CD14-positive monocyte (primary cell): Measurements from ENCODE around the gene MTARC1. TPM values are rescaled to one million over a fixed set of nuclear protein-coding genes. Genes with fewer than 3 reads are reported as not detected.

Source experiments
- DNase-seq, 3 donors: peaks; one replicate each; pipeline ENCODE4 v3.0.0-alpha.2; 2011 to 2022
- H2AFZ ChIP-seq: 2 replicates; pipeline ENCODE4 v1.6.0; 2012; ENCODE audit warnings: mild to moderate bottlenecking, low read depth, low read length, inconsistent platforms; ENCODE audit not compliant: insufficient read depth, poor library complexity, severe bottlenecking
- H3K27ac ChIP-seq, 2 donors: 1 replicate in 1 of 2; 2 replicates in 1 of 2; pipeline ENCODE4 v1.5.1; 2012 to 2013; ENCODE audit warnings: low read length in 2 of 2, control low read depth in 1 of 2, inconsistent platforms in 1 of 2, low read depth in 1 of 2, mild to moderate bottlenecking in 1 of 2
- H3K27me3 ChIP-seq, 2 donors: one replicate each; pipeline versions ENCODE4 v1.6.0 to v1.6.1; 2011 to 2013; ENCODE audit warnings: low read length in 2 of 2; ENCODE audit not compliant: control insufficient read depth in 2 of 2, insufficient read depth in 2 of 2
- H3K36me3 ChIP-seq, 2 donors: replicated peaks in 1 of 2; 1 replicate in 1 of 2; 2 replicates in 1 of 2; pipeline versions ENCODE4 v1.5.1 to v1.6.1; 2012 to 2013; ENCODE audit warnings: low read length in 2 of 2, control low read depth in 1 of 2, inconsistent platforms in 1 of 2, mild to moderate bottlenecking in 1 of 2; ENCODE audit not compliant: insufficient read depth in 2 of 2, control insufficient read depth in 1 of 2
- H3K4me1 ChIP-seq, 2 donors: 1 replicate in 1 of 2; 2 replicates in 1 of 2; pipeline versions ENCODE4 v1.5.1 to v1.6.1; 2012 to 2013; ENCODE audit warnings: low read length in 2 of 2, control low read depth in 1 of 2, inconsistent platforms in 1 of 2, mild to moderate bottlenecking in 1 of 2, moderate library complexity in 1 of 2; ENCODE audit not compliant: insufficient read depth in 2 of 2, control insufficient read depth in 1 of 2
- H3K4me2 ChIP-seq: replicated peaks from 2 replicates; pipeline ENCODE3; 2012; ENCODE audit warnings: low read length, moderate library complexity, mild to moderate bottlenecking; ENCODE audit not compliant: poor library complexity, severe bottlenecking; ENCODE audit errors: extremely low read depth
- H3K4me3 ChIP-seq, 3 experiments: fragments of 200-600 bp in 1 of 3; sonication (generic) in 1 of 3; replicated peaks in 1 of 3; 1 replicate in 2 of 3; 2 replicates in 1 of 3; pipeline ENCODE4 v1.5.1; 2011 to 2013; ENCODE audit warnings: low read length in 3 of 3, mild to moderate bottlenecking in 3 of 3, control low read depth in 2 of 3, low read depth in 2 of 3, inconsistent platforms in 1 of 3, moderate library complexity in 1 of 3
- H3K79me2 ChIP-seq: 2 replicates; pipeline ENCODE4 v1.6.0; 2012; ENCODE audit warnings: mild to moderate bottlenecking, control low read depth, inconsistent platforms, low read length, moderate library complexity; ENCODE audit not compliant: insufficient read depth
- H3K9ac ChIP-seq: 2 replicates; pipeline ENCODE4 v1.6.0; 2017; ENCODE audit warnings: low read length, mild to moderate bottlenecking; ENCODE audit not compliant: insufficient read depth, poor library complexity, severe bottlenecking
- H3K9me3 ChIP-seq, 2 donors: replicated peaks in 1 of 2; 1 replicate in 1 of 2; 2 replicates in 1 of 2; pipeline versions ENCODE4 v1.5.1 to v1.6.1; 2012 to 2013; ENCODE audit warnings: low read length in 2 of 2, control low read depth in 1 of 2; ENCODE audit not compliant: control insufficient read depth in 1 of 2, insufficient read depth in 1 of 2
- H4K20me1 ChIP-seq: 2 replicates; pipeline ENCODE4 v1.6.0; 2012; ENCODE audit warnings: mild to moderate bottlenecking, low read length, control low read depth, moderate library complexity; ENCODE audit not compliant: insufficient read depth
- H3K27ac Mint-ChIP-seq, 7 donors: one replicate each; pipeline ENCODE4 v1.8.0; 2020; ENCODE audit warnings: mild to moderate bottlenecking in 7 of 7, mixed read lengths in 7 of 7, moderate library complexity in 6 of 7, inconsistent platforms in 2 of 7
- H3K27me3 Mint-ChIP-seq, 3 donors: one replicate each; pipeline ENCODE4 v1.8.0; 2021 to 2022; ENCODE audit warnings: low read depth in 3 of 3, mild to moderate bottlenecking in 3 of 3, mixed read lengths in 3 of 3, moderate library complexity in 3 of 3, inconsistent platforms in 1 of 3
- H3K36me3 Mint-ChIP-seq, 2 donors: one replicate each; pipeline ENCODE4 v1.8.0; 2020; ENCODE audit warnings: mixed read lengths in 2 of 2, inconsistent platforms in 1 of 2, mild to moderate bottlenecking in 1 of 2
- H3K4me1 Mint-ChIP-seq: one replicate; pipeline ENCODE4 v1.8.0; 2020; ENCODE audit warnings: mild to moderate bottlenecking, mixed read lengths
- H3K4me3 Mint-ChIP-seq, 2 donors: one replicate each; pipeline ENCODE4 v1.8.0; 2020; ENCODE audit warnings: mild to moderate bottlenecking in 2 of 2, mixed read lengths in 2 of 2, moderate library complexity in 1 of 2
- H3K9me3 Mint-ChIP-seq, 7 donors: one replicate each; pipeline ENCODE4 v1.8.0; 2020 to 2022; ENCODE audit warnings: mixed read lengths in 7 of 7, mild to moderate bottlenecking in 6 of 7, moderate library complexity in 6 of 7, inconsistent platforms in 2 of 7
- CTCF ChIP-seq: fragments of 200-600 bp; IDR thresholded peaks from one replicate; pipeline ENCODE4 v1.8.0; 2022; ENCODE audit warnings: antibody characterized with exemption, mild to moderate bottlenecking
- WGBS: methylation state at CpG from one replicate; pipeline ENCODE4 v1.1.5; 2013; ENCODE audit warnings: missing lambda C conversion rate; ENCODE audit not compliant: insufficient coverage; 5-methylcytosine and 5-hydroxymethylcytosine counted together
- intact Hi-C, 2 donors: fragments of 100-400 bp; cut with micrococcal nuclease; formaldehyde crosslinking; loops; one replicate each; pipeline versions ENCODE4 v1.15.0 to v1.15.1; 2023
- polyA plus RNA-seq, 3 donors: library from polyadenylated mRNA; depleted of rRNA in 1 of 3; unstranded in 2 of 3; stranded (reverse) in 1 of 3; fragments of 300-500 nt in 2 of 3; fragments of >200 nt in 1 of 3; fragmentation: Illumina TruSeq in 2 of 3; gene quantifications; 1 replicate in 2 of 3; 2 replicates in 1 of 3; pipeline ENCODE4 v1.2.3, GENCODE V29; 2012 to 2021

The MTARC1 gene
- polyA plus RNA-seq, 3 donors: 25.2 to 80.6 (median 70.9) TPM

- WGBS: no CpG with 5 or more reads among the region's 1 CpG
- intact Hi-C loops: loop anchor here in 1 of 2 donors (10.0 kb wide), 1 partner anchor 615 kb away; no protein-coding TSS in a partner anchor
- no peak overlapping the region for H3K27ac Mint-ChIP-seq
- Histone ChIP-seq H3K79me2 (no peaks in the 10 kb centered on the region), H3K4me2 (no peak overlapping the region), H3K4me1 (no peaks in the 10 kb centered on the region), H3K9me3 (no peaks in the 10 kb centered on the region), H3K4me3 (no peak overlapping the region), H3K27me3 (no peaks in the 10 kb centered on the region), H2AFZ (no peak overlapping the region), H3K36me3 (peaks cover 40 to 67% of the 10 kb centered on the region in 2 donors), H4K20me1 (no peaks in the 10 kb centered on the region), H3K9ac (no peak overlapping the region), H3K27ac (no peak overlapping the region)
- H3K9me3 Mint-ChIP-seq: peaks cover 0 to 7% (median 3%) of the 10 kb centered on the region in 7 donors
- no peak for TF ChIP-seq CTCF
- peaks cover 71 to 77% of the 10 kb centered on the region in 2 donors for H3K36me3 Mint-ChIP-seq
- peaks cover 0 to 2% (median 0%) of the 10 kb centered on the region in 3 donors for H3K27me3 Mint-ChIP-seq
- no peak for DNase-seq
- H3K4me1 Mint-ChIP-seq: no peaks in the 10 kb centered on the region
- H3K4me3 Mint-ChIP-seq: no peak overlapping the region
Measured at GRCh38 chr1:220819467-220820026, 32.8 kb downstream of the MTARC1 start.

GRCh38 chr1:220824031-220824989, 37.6 kb downstream of the MTARC1 start:
- peaks cover 40 to 59% of the 10 kb centered on the region in 2 donors for H3K36me3 Mint-ChIP-seq
- Histone ChIP-seq H3K27ac (no peak overlapping the region), H4K20me1 (no peaks in the 10 kb centered on the region), H3K4me2 (no peak overlapping the region), H3K79me2 (no peaks in the 10 kb centered on the region), H2AFZ (no peak overlapping the region), H3K9me3 (no peaks in the 10 kb centered on the region), H3K27me3 (no peaks in the 10 kb centered on the region), H3K9ac (no peak overlapping the region), H3K36me3 (peaks cover 9 to 43% of the 10 kb centered on the region in 2 donors), H3K4me1 (no peaks in the 10 kb centered on the region), H3K4me3 (no peak overlapping the region)
- H3K27me3 Mint-ChIP-seq: peaks cover 0 to 2% (median 2%) of the 10 kb centered on the region in 3 donors
- no peak for TF ChIP-seq CTCF
- no peak for DNase-seq
- intact Hi-C loops: no loop called here
- peaks cover 6% of the 10 kb centered on the region for H3K4me1 Mint-ChIP-seq
- H3K9me3 Mint-ChIP-seq: peaks cover 0 to 2% (median 0%) of the 10 kb centered on the region in 7 donors
- no peak overlapping the region for H3K4me3 Mint-ChIP-seq
- whole genome bisulfite sequencing: 100% methylated on average over 5 of the region's 9 CpGs
- peak overlapping the region in 2 of 7 donors; percentile 1 to 6 for H3K27ac Mint-ChIP-seq
